Fibroblast of skin of left biceps (primary cell): ENCODE results near the gene SCMH1.

ENCODE experiments used
- DNase-seq, 2 experiments: peaks; one replicate each; pipeline ENCODE4 v3.0.0-alpha.2; 2013; ENCODE audit warnings: low read depth in 2 of 2

Gene SCMH1

DNA sequence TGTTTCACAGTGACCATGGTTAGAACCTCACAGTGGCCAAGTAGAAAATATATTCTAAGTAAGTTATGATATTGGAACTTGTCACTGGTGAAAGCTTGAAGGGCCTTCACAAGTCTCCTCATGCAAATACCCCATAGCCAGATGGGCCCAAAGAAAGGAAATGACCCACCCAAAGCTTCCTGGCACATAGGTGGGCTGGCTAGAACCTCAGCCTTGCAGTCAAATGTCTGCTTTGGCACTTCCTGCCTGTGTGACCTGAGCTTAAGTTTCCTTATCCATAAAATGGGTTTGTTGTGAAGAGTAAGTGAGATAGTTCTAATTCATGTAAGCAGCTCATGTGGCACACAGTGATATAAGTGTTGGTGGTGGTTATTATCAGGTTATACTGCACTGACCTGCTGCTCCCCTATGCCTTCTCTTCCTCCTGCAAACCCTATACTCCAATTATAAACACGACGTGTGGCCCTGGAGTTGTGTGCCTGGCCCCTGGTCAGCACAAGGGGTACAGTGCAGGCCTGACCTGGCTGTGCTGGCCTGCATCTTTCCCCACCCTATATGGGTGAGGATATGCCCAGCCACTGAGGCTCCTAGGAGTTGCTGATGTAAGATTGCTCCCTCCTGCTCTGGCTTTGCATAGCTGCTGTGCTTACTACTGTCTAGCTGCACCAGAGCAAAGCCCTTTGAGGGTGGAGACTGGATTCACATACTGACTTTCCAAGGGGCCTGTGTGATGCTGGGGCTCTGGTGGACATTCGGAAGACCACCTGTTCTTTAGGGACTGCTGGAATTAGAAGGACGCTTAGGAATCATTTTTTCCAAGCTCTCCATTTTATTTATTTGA lies 215.9 kb downstream of the SCMH1 start:
- DNase-seq, result no peak

- no peak for DNase-seq
Observed at GRCh38 chr1:41024953-41025352, 217.2 kb downstream of the SCMH1 start.

- no peak for DNase-seq
Observed at GRCh38 chr1:41023279-41023990, 218.7 kb downstream of the SCMH1 start.

DNA sequence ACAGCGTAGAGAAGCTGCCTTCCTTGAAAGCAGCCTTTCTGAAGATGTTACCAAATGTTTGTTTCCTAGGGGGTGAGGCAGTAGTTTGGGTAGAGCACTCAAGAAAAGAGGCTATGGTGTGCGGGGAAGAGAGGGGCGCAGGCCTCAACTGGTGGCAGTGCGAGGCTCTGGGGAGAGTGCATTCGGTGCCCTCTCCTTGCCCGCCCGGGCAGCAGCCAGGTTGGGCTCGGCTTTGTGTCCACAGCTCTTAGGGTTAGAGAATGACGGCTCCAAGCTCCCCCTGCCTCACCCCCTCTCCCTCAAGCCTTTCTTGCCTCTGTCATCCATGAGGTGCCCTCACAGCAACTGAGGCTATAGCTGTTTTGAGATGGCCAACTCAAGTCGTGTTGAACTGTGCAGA lies 219.7 kb downstream of the SCMH1 start:
- no peak for DNase-seq

DNA sequence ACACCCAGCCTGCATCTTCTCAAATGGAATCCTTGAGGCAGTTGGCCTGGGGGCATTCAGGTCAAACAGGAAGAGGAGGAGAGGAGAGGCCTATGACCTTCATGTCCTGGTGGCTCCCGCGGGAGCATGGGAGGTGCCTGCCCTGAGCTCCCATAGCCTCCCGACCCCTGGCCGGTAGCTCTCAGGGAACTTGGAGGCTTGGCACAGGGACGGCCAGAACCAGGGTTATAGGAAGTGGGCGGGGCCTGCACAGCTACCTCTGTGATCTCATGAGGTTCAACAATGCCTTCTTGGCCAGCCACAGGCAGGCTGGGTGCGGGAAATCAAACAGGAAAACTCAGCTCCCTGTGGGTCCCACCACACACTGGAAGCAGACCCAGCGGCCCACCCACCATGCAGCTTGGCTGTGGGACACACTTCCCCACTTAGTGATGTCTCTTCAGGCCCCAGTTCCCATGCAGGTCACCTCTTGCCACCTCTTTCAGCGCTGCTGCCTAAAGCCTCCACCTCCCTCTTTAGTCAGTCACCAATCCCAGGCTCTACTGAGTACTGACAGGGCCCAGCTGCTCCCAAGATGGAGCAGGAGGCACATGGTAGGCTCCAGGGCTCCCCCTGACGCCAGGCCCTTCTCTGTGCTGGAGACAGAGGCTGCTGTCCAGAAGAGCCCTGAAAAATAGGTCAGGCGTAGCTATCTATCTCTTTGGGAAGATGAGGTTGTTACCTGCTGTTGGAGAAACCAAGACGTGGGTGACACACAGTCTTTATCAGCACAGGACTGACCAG lies 220.4 kb downstream of the SCMH1 start, which contains the start of gene SLFNL1:
Gene SLFNL1 (minus strand): TSS at position 200 of the 783 bp plus-strand sequence. CDS start 1,065 bp downstream, outside the sequence.
- no peak for DNase-seq

GRCh38 chr1:41020654-41021053 lies 221.5 kb downstream of the SCMH1 start:
- no peak for DNase-seq

- DNase-seq, result no peak
Observed at GRCh38 chr1:41020109-41020576, 222.0 kb downstream of the SCMH1 start.

DNA sequence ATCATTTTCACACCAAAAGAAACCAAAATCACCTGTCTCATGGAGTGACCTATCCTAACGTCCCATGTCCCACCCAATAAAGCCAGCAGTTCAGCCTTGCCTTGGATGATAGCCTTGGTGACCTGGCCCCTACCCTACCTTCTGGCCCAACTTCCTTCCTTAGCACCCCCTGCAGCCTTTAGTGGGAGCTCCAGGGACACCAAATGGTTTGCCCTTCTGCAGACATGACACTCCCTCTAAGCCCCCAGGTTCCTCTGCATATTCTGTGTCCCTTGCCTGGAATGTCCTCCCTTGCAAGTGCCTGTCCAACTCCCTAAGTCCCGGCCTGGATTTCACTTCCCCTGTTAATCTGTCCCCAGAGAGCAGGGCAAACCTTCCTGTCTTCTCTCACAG lies 222.8 kb downstream of the SCMH1 start:
- DNase-seq, result no peak

DNA sequence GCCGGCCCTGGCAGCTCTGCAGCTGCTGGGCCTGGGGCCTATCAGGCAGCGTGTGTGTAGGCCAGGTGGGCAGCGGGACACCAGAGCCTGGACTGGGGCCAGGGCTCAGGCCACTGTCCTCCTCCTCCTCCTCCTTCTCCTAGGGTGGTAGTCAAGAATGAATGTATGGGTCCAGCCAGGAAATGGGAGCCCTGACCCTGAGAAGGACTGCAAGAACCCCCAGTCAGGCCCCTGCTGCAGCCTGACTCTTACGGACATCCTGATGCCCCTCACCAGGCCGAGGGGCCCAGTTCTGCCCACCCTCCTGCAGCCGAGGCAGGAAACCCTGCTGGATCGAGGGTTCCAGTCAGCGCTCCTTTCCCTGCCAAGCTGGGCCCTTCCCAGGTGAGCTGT lies 224.1 kb downstream of the SCMH1 start:
- no peak for DNase-seq

DNA sequence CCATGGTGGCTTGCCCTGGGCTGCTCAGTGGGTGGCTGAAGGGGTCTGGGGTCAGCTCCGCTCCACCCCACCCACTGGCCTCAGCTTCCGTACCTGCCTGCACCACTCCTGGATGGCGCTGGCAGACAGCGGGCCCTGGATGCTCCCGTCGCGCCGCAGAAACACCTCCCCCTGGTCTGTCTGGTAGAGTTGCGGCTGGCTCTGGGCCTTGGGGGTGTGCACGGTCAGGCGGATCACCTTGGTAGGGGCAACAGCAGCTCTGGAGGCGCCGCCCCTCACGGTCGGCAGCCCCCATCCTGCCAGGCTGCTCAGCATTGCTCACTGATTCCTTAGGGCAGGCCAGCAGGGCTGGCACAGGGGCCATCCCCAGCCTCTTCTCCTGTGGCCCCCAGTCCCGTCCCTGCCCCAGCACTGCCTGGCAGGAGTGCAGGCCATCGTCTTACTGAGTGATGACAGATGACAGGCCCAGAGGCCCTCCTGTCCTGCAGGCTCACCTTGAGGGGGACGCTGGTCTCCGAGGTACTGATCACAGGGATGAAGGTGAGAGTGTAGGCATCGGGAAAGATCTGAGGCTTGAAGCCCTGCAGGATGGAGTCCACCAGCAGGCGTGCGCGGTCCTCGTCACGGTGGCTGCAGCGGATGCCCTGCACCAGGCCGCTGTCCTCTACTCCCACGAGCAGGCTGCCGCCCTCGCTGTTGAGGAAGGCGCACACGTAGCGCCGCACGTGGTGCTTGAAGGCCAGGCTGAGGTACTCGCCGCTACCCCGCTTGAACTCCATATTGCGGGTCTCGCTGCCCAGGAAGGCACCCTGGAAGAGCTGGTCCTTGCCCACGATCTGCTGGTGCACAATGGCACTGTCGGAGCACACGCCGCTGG lies 224.7 kb downstream of the SCMH1 start:
- DNase-seq, result no peak

- DNase-seq, result no peak
Observed at GRCh38 chr1:41015897-41016470, 226.1 kb downstream of the SCMH1 start.

GRCh38 chr1:41015281-41015896 lies 226.7 kb downstream of the SCMH1 start:
- DNase-seq, result no peak

GRCh38 chr1:41014871-41015270 lies 227.2 kb downstream of the SCMH1 start:
- DNase-seq, result no peak

DNA sequence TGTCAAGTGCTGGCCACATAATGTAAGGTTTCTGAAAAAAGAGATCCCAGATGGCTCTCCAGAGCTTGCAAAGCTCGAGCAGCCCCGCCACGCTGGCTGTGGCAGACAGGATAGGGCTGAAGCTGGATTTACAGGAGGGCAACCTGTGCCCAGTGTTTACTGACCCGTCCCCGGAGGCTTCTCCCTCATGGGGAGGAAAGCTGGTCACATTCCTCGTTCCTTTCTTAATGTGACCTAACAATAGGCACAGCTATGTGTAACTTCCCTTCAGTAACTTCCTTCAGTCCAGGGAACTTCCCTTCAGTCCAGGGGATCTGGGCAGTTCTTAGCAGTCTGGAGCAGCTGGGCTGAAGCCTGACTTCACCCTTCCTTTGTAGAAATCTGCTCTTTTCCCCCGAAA lies 228.3 kb downstream of the SCMH1 start:
- DNase-seq, result no peak

- DNase-seq, result no peak
Observed at GRCh38 chr1:41013024-41013423, 229.1 kb downstream of the SCMH1 start.

- no peak for DNase-seq
Observed at GRCh38 chr1:41010345-41010744, 231.8 kb downstream of the SCMH1 start.

GRCh38 chr1:41009466-41009865 lies 232.6 kb downstream of the SCMH1 start:
- DNase-seq, result no peak

GRCh38 chr1:41006942-41007865 lies 234.9 kb downstream of the SCMH1 start:
- no peak for DNase-seq

GRCh38 chr1:41005876-41006275 lies 236.2 kb downstream of the SCMH1 start:
- DNase-seq, result no peak
